Mesothelial cell of epicardium (in vitro differentiated cells): ENCODE data around the gene HEATR5A. TPM values are rescaled to one million over a fixed set of nuclear protein-coding genes. Genes with fewer than 3 reads are reported as not detected.
"Not testable (repeated sequence)": the region's sequence is repeated elsewhere in the genome, so short reads cannot be mapped to it uniquely, and the experiment has no call there.

Experiments used
- DNase-seq, 2 experiments: peaks; one replicate each; pipeline ENCODE4 v3.0.0; 2021; ENCODE audit warnings: low spot score in 2 of 2; ENCODE audit not compliant: unreplicated experiment in 2 of 2
- H3K27ac Mint-ChIP-seq: 2 replicates; pipeline ENCODE4 v1.8.0; 2021; ENCODE audit warnings: mixed read lengths
- H3K27me3 Mint-ChIP-seq: 2 replicates; pipeline ENCODE4 v1.8.0; 2021; ENCODE audit warnings: low read depth, mixed read lengths
- H3K36me3 Mint-ChIP-seq: 2 replicates; pipeline ENCODE4 v1.8.0; 2021; ENCODE audit warnings: mixed read lengths
- H3K4me1 Mint-ChIP-seq: 2 replicates; pipeline ENCODE4 v1.8.0; 2021; ENCODE audit warnings: mixed read lengths
- H3K4me3 Mint-ChIP-seq: 2 replicates; pipeline ENCODE4 v1.8.0; 2021; ENCODE audit warnings: mild to moderate bottlenecking, moderate library complexity, mixed read lengths
- H3K9me3 Mint-ChIP-seq: 2 replicates; pipeline ENCODE4 v1.8.0; 2021; ENCODE audit warnings: mixed read lengths
- CTCF ChIP-seq: fragments of 200-600 bp; sonication (generic); IDR thresholded peaks from one replicate; pipeline ENCODE4 v1.5.0; 2021; ENCODE audit warnings: antibody characterized with exemption; ENCODE audit not compliant: unreplicated experiment
- total RNA-seq: library from RNA; stranded (reverse); gene quantifications from 3 replicates; pipeline ENCODE4 v1.2.1, GENCODE V29; 2021

HEATR5A gene
- total RNA-seq, 1 donor from 2014 or later: 21.5 TPM

GRCh38 chr14:31243860-31244259 is 176.5 kb downstream of the HEATR5A start:
- H3K27ac Mint-ChIP-seq: no peak overlapping the region
- no peaks in the 10 kb centered on the region for H3K36me3 Mint-ChIP-seq
- H3K4me3 Mint-ChIP-seq: no peak overlapping the region
- no peak for TF ChIP-seq CTCF
- no peaks in the 10 kb centered on the region for H3K27me3 Mint-ChIP-seq
- DNase-seq: no peak
- peaks cover 10% of the 10 kb centered on the region for H3K4me1 Mint-ChIP-seq
- H3K9me3 Mint-ChIP-seq: no peaks in the 10 kb centered on the region

GRCh38 chr14:31242161-31242940 is 178.0 kb downstream of the HEATR5A start:
- H3K4me1 Mint-ChIP-seq, H3K4me3 Mint-ChIP-seq, H3K27me3 Mint-ChIP-seq, H3K9me3 Mint-ChIP-seq, H3K36me3 Mint-ChIP-seq, DNase-seq: not testable (repeated sequence)
- peak overlapping the region; percentile 21 for H3K27ac Mint-ChIP-seq

Other genes with a start within 250 kb of the HEATR5A start
- gene HECTD1, start 212.8 kb downstream of the HEATR5A start, total RNA-seq: 177 to 195 TPM (median 184 TPM) in 3 replicates
- gene DTD2, start 37.0 kb upstream of the HEATR5A start, total RNA-seq: 28.7 to 33.6 TPM (median 29.5 TPM) in 3 replicates
- not detected in 3 replicates for gene GPR33, start 67.5 kb upstream of the HEATR5A start, total RNA-seq
- 19.7 to 22.6 TPM (median 22.1 TPM) in 3 replicates for gene NUBPL, start 140.9 kb upstream of the HEATR5A start, total RNA-seq